Gastrocnemius medialis (tissue), 4 donors: ENCODE data around the gene KCNK2.

Experiments used
- CTCF ChIP-seq, 5 experiments: fragments of 450-650 bp in 3 of 5; fragments of 200-600 bp in 2 of 5; sonication (generic) in 2 of 5; IDR thresholded peaks in 4 of 5; conservative IDR thresholded peaks in 1 of 5; 1 replicate in 4 of 5; 2 replicates in 1 of 5; pipeline ENCODE4 v1.5.1; 2016 to 2019; ENCODE audit warnings: antibody characterized with exemption in 5 of 5, mild to moderate bottlenecking in 3 of 5, moderate library complexity in 3 of 5
- POLR2A ChIP-seq, 2 donors: fragments of 450-650 bp; IDR thresholded peaks; one replicate each; pipeline ENCODE4 v1.6.1; 2017; ENCODE audit warnings: antibody characterized with exemption in 2 of 2, mild to moderate bottlenecking in 2 of 2, moderate library complexity in 2 of 2

- no peak for TF ChIP-seq CTCF (IDR thresholded peaks at IDR 0.05 in 4 of 5, conservative IDR thresholded peaks at IDR 0.05 in 1 of 5)
- TF ChIP-seq POLR2A (IDR thresholded peaks at IDR 0.05): no peak
Measured at GRCh38 chr1:215101511-215101910, 19.0 kb downstream of the KCNK2 start.
